Activated CD4-positive, alpha-beta T cell treated with anti-CD3 and anti-CD28 coated beads, Interleukin-2, amount 10 ng/mL, durations not matched to agents 24 days and 14 days (primary cell): ENCODE measurements around the gene KRT7. TPM values are rescaled to one million over a fixed set of nuclear protein-coding genes. Genes with fewer than 3 reads are reported as not detected.

Source experiments
- DNase-seq: peaks from one replicate; pipeline ENCODE4 v3.0.0; 2022
- H3K27ac Mint-ChIP-seq: one replicate; pipeline ENCODE4 v1.8.0; 2022; ENCODE audit warnings: mild to moderate bottlenecking, mixed read lengths
- H3K27me3 Mint-ChIP-seq: one replicate; pipeline ENCODE4 v1.8.0; 2022; ENCODE audit warnings: mixed read lengths
- H3K36me3 Mint-ChIP-seq: one replicate; pipeline ENCODE4 v1.8.0; 2022; ENCODE audit warnings: low read depth, mild to moderate bottlenecking, mixed read lengths
- H3K4me1 Mint-ChIP-seq: one replicate; pipeline ENCODE4 v1.8.0; 2021; ENCODE audit warnings: mixed read lengths
- H3K4me3 Mint-ChIP-seq: one replicate; pipeline ENCODE4 v1.8.0; 2022; ENCODE audit warnings: mild to moderate bottlenecking, moderate library complexity, mixed read lengths
- H3K9me3 Mint-ChIP-seq: one replicate; pipeline ENCODE4 v1.8.0; 2021; ENCODE audit warnings: mixed read lengths
- intact Hi-C: fragments of 100-400 bp; cut with micrococcal nuclease; formaldehyde crosslinking; loops from one replicate; pipeline ENCODE4 v1.15.1; 2023
- total RNA-seq: library from RNA; stranded (reverse); gene quantifications from 2 replicates; pipeline ENCODE4 v1.2.3, GENCODE V29; 2022

KRT7 gene
- total RNA-seq, 1 donor from 2014 or later: 12.3 TPM

- no peak overlapping the region for H3K4me3 Mint-ChIP-seq
- no peaks in the 10 kb centered on the region for H3K4me1 Mint-ChIP-seq
- no peak overlapping the region for H3K27ac Mint-ChIP-seq
- H3K36me3 Mint-ChIP-seq: no peaks in the 10 kb centered on the region
- no peaks in the 10 kb centered on the region for H3K9me3 Mint-ChIP-seq
- DNase-seq: no peak
- intact Hi-C loops: no loop called here
- H3K27me3 Mint-ChIP-seq: peaks cover 53% of the 10 kb centered on the region
These were observed 61.8 kb downstream of the KRT7 start for GRCh38 chr12:52294803-52295202.

GRCh38 chr12:52295663-52296062, 62.6 kb downstream of the KRT7 start:
- intact Hi-C loops: no loop called here
- Mint-ChIP-seq H3K27ac (no peak overlapping the region), H3K9me3 (no peaks in the 10 kb centered on the region), H3K4me1 (no peaks in the 10 kb centered on the region), H3K36me3 (no peaks in the 10 kb centered on the region), H3K4me3 (no peak overlapping the region), H3K27me3 (peaks cover 54% of the 10 kb centered on the region)
- no peak for DNase-seq

GRCh38 chr12:52296572-52297215, 63.7 kb downstream of the KRT7 start:
- Mint-ChIP-seq H3K36me3 (no peaks in the 10 kb centered on the region), H3K27me3 (peaks cover 49% of the 10 kb centered on the region), H3K4me1 (no peaks in the 10 kb centered on the region), H3K4me3 (no peak overlapping the region), H3K27ac (no peak overlapping the region), H3K9me3 (no peaks in the 10 kb centered on the region)
- intact Hi-C loops: no loop called here
- no peak for DNase-seq

Other genes starting within 250 kb of the KRT7 start
- gene TAMALIN, start 226.3 kb upstream of the KRT7 start, total RNA-seq: 10.4 and 12.4 TPM in 2 replicates
- gene NR4A1, start 181.8 kb upstream of the KRT7 start, total RNA-seq: 55.0 and 57.7 TPM in 2 replicates
- gene ATG101, start 163.3 kb upstream of the KRT7 start, total RNA-seq: 51.2 and 61.4 TPM in 2 replicates
- gene SMIM41, start 153.5 kb upstream of the KRT7 start, total RNA-seq: 0.19 TPM in 1 of 2 replicates, not detected in the other
- not detected in 2 replicates for gene KRT80, start 41.2 kb upstream of the KRT7 start, total RNA-seq
- 0.44 and 0.64 TPM in 2 replicates for gene KRT86, start 41.4 kb downstream of the KRT7 start, total RNA-seq
- gene KRT81, start 58.3 kb downstream of the KRT7 start, total RNA-seq: not detected in 2 replicates
- not detected in 2 replicates for gene KRT83, start 88.2 kb downstream of the KRT7 start, total RNA-seq
- gene KRT85, start 134.2 kb downstream of the KRT7 start, total RNA-seq: not detected in 2 replicates
- gene KRT84, start 152.4 kb downstream of the KRT7 start, total RNA-seq: not detected in 2 replicates
- not detected in 2 replicates for gene KRT82, start 173.1 kb downstream of the KRT7 start, total RNA-seq
- not detected in 2 replicates for gene KRT75, start 201.1 kb downstream of the KRT7 start, total RNA-seq
- not detected in 2 replicates for gene KRT6B, start 218.9 kb downstream of the KRT7 start, total RNA-seq
- not detected in 2 replicates for gene KRT6C, start 240.6 kb downstream of the KRT7 start, total RNA-seq